Neural cell (in vitro differentiated cells): ENCODE data around the gene FXYD2.

ENCODE experiments used
- EZH2 ChIP-seq: fragments of 200-600, 300-800 bp; shearing (Covaris generic), sonication (generic); IDR thresholded peaks from 2 replicates; pipeline ENCODE4 v1.6.1; 2014; ENCODE audit warnings: antibody characterized with exemption, low read length, borderline replicate concordance, mild to moderate bottlenecking; ENCODE audit not compliant: insufficient read depth, poor library complexity, severe bottlenecking
- MXI1 ChIP-seq: fragments of 450-650 bp; conservative IDR thresholded peaks from 2 replicates; pipeline ENCODE4 v1.6.1; 2014; ENCODE audit warnings: antibody characterized with exemption, mild to moderate bottlenecking; ENCODE audit not compliant: poor library complexity, severe bottlenecking
- POLR2AphosphoS5 ChIP-seq: IDR thresholded peaks from 2 replicates; pipeline ENCODE4 v1.6.1; 2012
- TAF1 ChIP-seq: IDR thresholded peaks from 2 replicates; pipeline ENCODE4 v1.6.1; 2012; ENCODE audit warnings: low read depth
- TF ChIP-seq, protein P1 (sequence below): fragments of 450-650 bp; IDR thresholded peaks from 2 replicates; pipeline ENCODE4 v1.5.1; 2014; ENCODE audit warnings: antibody characterized with exemption, mild to moderate bottlenecking, moderate library complexity; ENCODE audit not compliant: poor library complexity, severe bottlenecking
- TF ChIP-seq, protein P2 (sequence below): IDR thresholded peaks from 2 replicates; pipeline ENCODE4 v1.6.1; 2012; ENCODE audit warnings: borderline replicate concordance

DNA sequence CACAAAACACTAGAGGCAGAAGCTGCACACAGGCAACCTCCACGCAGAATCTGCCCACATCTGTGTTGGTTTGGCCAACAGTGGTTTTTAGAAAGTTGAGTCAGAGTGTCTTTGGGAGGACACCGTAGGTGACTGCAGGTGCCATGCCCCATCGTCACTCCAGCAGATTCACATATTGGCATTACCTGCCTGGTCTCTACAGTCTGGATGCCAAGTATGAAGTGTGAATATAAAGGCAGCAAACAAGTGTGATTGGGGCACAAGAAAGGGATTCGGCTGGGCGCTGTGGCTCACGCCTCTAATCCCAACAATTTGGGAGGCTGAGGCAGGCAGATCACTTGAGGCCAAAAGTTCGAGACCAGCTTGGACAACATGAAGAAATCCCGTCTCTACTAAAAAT is 11.0 kb upstream of the FXYD2 start:
- no peak for TF ChIP-seq MXI1
- TF ChIP-seq, protein P1, sequence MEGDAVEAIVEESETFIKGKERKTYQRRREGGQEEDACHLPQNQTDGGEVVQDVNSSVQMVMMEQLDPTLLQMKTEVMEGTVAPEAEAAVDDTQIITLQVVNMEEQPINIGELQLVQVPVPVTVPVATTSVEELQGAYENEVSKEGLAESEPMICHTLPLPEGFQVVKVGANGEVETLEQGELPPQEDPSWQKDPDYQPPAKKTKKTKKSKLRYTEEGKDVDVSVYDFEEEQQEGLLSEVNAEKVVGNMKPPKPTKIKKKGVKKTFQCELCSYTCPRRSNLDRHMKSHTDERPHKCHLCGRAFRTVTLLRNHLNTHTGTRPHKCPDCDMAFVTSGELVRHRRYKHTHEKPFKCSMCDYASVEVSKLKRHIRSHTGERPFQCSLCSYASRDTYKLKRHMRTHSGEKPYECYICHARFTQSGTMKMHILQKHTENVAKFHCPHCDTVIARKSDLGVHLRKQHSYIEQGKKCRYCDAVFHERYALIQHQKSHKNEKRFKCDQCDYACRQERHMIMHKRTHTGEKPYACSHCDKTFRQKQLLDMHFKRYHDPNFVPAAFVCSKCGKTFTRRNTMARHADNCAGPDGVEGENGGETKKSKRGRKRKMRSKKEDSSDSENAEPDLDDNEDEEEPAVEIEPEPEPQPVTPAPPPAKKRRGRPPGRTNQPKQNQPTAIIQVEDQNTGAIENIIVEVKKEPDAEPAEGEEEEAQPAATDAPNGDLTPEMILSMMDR = no peak
- no peak for TF ChIP-seq POLR2AphosphoS5
- no peak for TF ChIP-seq EZH2
- TF ChIP-seq, protein P2, sequence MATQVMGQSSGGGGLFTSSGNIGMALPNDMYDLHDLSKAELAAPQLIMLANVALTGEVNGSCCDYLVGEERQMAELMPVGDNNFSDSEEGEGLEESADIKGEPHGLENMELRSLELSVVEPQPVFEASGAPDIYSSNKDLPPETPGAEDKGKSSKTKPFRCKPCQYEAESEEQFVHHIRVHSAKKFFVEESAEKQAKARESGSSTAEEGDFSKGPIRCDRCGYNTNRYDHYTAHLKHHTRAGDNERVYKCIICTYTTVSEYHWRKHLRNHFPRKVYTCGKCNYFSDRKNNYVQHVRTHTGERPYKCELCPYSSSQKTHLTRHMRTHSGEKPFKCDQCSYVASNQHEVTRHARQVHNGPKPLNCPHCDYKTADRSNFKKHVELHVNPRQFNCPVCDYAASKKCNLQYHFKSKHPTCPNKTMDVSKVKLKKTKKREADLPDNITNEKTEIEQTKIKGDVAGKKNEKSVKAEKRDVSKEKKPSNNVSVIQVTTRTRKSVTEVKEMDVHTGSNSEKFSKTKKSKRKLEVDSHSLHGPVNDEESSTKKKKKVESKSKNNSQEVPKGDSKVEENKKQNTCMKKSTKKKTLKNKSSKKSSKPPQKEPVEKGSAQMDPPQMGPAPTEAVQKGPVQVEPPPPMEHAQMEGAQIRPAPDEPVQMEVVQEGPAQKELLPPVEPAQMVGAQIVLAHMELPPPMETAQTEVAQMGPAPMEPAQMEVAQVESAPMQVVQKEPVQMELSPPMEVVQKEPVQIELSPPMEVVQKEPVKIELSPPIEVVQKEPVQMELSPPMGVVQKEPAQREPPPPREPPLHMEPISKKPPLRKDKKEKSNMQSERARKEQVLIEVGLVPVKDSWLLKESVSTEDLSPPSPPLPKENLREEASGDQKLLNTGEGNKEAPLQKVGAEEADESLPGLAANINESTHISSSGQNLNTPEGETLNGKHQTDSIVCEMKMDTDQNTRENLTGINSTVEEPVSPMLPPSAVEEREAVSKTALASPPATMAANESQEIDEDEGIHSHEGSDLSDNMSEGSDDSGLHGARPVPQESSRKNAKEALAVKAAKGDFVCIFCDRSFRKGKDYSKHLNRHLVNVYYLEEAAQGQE = no peak
- no peak for TF ChIP-seq TAF1
